ENCODE measurements around the gene PAN3.

DNA sequence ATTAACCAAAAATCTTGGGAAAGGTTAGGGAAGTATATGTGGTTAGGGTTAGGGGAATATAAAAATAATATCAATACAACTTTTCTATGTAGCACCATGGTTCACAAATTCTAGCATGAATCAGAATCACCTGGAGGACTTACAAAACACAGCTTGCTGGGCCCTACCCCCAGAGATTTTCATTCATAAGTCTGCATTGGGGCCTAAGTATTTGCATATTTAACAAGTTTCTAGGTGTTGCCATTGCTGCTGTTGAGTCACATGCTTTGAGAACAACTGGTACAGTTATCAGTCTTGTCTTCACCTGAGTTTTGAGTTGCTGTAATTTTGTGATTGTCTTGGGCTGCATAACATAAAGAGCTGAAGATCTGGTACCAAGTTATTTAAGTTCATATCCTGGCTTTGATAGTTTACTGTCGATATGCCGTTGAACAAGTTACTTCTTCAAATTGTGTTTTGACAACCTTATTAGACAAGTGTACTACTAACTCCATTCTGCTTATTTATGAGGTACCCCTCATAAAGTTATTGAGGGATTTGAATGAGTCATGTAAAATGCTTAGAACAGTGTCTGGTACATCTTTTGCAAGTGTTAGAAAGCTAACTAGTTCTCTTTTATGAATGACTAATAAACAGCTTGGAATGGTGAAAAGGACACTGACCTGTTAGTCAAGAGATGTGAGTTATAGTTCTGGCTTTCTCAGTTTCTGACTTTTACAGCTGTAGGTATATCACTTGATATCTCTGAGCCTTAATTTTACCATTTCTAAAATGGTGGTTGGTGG lies 132.9 kb downstream of the PAN3 start:
- no peak for TF ChIP-seq SETDB1 (IDR thresholded peaks at IDR 0.05; ENCODE audit: insufficient read length, low read length)
- no peak for TF ChIP-seq ZNF157 (tag by site-specific recombination; IDR thresholded peaks at IDR 0.05)
- TF ChIP-seq IKZF3 (tag by site-specific recombination; IDR thresholded peaks at IDR 0.05) = no peak
- TF ChIP-seq, protein P1, sequence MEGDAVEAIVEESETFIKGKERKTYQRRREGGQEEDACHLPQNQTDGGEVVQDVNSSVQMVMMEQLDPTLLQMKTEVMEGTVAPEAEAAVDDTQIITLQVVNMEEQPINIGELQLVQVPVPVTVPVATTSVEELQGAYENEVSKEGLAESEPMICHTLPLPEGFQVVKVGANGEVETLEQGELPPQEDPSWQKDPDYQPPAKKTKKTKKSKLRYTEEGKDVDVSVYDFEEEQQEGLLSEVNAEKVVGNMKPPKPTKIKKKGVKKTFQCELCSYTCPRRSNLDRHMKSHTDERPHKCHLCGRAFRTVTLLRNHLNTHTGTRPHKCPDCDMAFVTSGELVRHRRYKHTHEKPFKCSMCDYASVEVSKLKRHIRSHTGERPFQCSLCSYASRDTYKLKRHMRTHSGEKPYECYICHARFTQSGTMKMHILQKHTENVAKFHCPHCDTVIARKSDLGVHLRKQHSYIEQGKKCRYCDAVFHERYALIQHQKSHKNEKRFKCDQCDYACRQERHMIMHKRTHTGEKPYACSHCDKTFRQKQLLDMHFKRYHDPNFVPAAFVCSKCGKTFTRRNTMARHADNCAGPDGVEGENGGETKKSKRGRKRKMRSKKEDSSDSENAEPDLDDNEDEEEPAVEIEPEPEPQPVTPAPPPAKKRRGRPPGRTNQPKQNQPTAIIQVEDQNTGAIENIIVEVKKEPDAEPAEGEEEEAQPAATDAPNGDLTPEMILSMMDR (tag by site-specific recombination; IDR thresholded peaks at IDR 0.05) = no peak
- TF ChIP-seq GLI2 (tag by site-specific recombination; IDR thresholded peaks at IDR 0.05; ENCODE audit: borderline replicate concordance, low read depth) = no peak
- no peak for TF ChIP-seq ZNF701 (tag by site-specific recombination; IDR thresholded peaks at IDR 0.05)
- TF ChIP-seq, protein P2, sequence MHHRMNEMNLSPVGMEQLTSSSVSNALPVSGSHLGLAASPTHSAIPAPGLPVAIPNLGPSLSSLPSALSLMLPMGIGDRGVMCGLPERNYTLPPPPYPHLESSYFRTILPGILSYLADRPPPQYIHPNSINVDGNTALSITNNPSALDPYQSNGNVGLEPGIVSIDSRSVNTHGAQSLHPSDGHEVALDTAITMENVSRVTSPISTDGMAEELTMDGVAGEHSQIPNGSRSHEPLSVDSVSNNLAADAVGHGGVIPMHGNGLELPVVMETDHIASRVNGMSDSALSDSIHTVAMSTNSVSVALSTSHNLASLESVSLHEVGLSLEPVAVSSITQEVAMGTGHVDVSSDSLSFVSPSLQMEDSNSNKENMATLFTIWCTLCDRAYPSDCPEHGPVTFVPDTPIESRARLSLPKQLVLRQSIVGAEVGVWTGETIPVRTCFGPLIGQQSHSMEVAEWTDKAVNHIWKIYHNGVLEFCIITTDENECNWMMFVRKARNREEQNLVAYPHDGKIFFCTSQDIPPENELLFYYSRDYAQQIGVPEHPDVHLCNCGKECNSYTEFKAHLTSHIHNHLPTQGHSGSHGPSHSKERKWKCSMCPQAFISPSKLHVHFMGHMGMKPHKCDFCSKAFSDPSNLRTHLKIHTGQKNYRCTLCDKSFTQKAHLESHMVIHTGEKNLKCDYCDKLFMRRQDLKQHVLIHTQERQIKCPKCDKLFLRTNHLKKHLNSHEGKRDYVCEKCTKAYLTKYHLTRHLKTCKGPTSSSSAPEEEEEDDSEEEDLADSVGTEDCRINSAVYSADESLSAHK (tag by site-specific recombination; IDR thresholded peaks at IDR 0.05) = no peak
- TF ChIP-seq TCF7L2 (IDR thresholded peaks at IDR 0.05; ENCODE audit: borderline replicate concordance, low read depth, low read length) = no peak

Measured in HEK293 (cell line).